Upper lobe of left lung (tissue), 6 donors: ENCODE results near the gene RPS6KA2. TPM values are rescaled to one million over a fixed set of nuclear protein-coding genes. Genes with fewer than 3 reads are reported as not detected.

ENCODE experiments used
- ATAC-seq, 2 donors: fragments of 200-7000 bp; cut with Tn5 transposase; one replicate each; pipeline ENCODE4 v1.9.1; 2022; ENCODE audit warnings: mild to moderate bottlenecking in 2 of 2, moderate library complexity in 2 of 2; ENCODE audit not compliant: low FRiP score in 2 of 2
- DNase-seq, 2 donors: peaks; one replicate each; pipeline ENCODE4 v3.0.0-alpha.2; 2019 to 2020
- H3K27ac ChIP-seq, 4 donors: fragments of 200-600 bp; sonication (generic); one replicate each; pipeline ENCODE4 v1.5.1; 2016 to 2019
- H3K27me3 ChIP-seq, 4 donors: fragments of 200-600 bp; sonication (generic); one replicate each; pipeline ENCODE4 v1.5.1; 2017 to 2019
- H3K36me3 ChIP-seq, 4 donors: fragments of 200-600 bp; sonication (generic); one replicate each; pipeline ENCODE4 v1.5.1; 2016 to 2019
- H3K4me1 ChIP-seq, 4 donors: fragments of 200-600 bp; sonication (generic); one replicate each; pipeline ENCODE4 v1.5.1; 2018 to 2019
- H3K4me3 ChIP-seq, 4 donors: fragments of 200-600 bp; sonication (generic); one replicate each; pipeline ENCODE4 v1.5.1; 2017 to 2019; ENCODE audit warnings: mild to moderate bottlenecking in 2 of 4, moderate library complexity in 1 of 4
- H3K9me3 ChIP-seq, 4 donors: fragments of 200-600 bp; sonication (generic); one replicate each; pipeline ENCODE4 v1.5.1; 2018 to 2019
- EP300 ChIP-seq, 4 donors: sonication (generic); formaldehyde crosslinking; IDR thresholded peaks; one replicate each; pipeline ENCODE4 v1.5.1; 2017; ENCODE audit warnings: antibody characterized with exemption in 4 of 4, control low read depth in 2 of 4
- POLR2A ChIP-seq, 4 donors: fragments of 450-650 bp; IDR thresholded peaks; one replicate each; pipeline ENCODE4 v1.5.1; 2016 to 2017; ENCODE audit warnings: antibody characterized with exemption in 4 of 4, mild to moderate bottlenecking in 2 of 4
- POLR2AphosphoS5 ChIP-seq, 2 donors: sonication (generic); formaldehyde crosslinking; IDR thresholded peaks; one replicate each; pipeline ENCODE4 v1.5.1; 2017; ENCODE audit warnings: antibody characterized with exemption in 2 of 2
- WGBS, 2 donors: methylation state at CpG; one replicate each; pipeline ENCODE4 v1.1.5; 2017 to 2018; 5-methylcytosine and 5-hydroxymethylcytosine counted together
- total RNA-seq, 6 donors: library from RNA; depleted of rRNA in 4 of 6; stranded (reverse); fragments of >200 nt in 4 of 6; gene quantifications; one replicate each; pipeline versions ENCODE4 v1.1.0 to v1.2.1, GENCODE V29; 2016 to 2021
- TF ChIP-seq, protein P1 (sequence below), 6 experiments: fragments of 450-650 bp in 4 of 6; fragments of 200-600 bp in 2 of 6; sonication (generic) in 2 of 6; IDR thresholded peaks; one replicate each; pipeline ENCODE4 v1.5.1; 2016 to 2019; ENCODE audit warnings: antibody characterized with exemption in 6 of 6
- donor health status: DM: no; HTN: no; CAD: no; lungs with moderate emphysema.
- donor health status: DM: no; HTN: yes; CAD: no; lungs with severe emphysema.

Gene RPS6KA2
- total RNA-seq, 6 donors from 2014 or later: 101 to 233 (median 168) TPM

GRCh38 chr6:166599205-166599604 is 27.8 kb downstream of the RPS6KA2 start:
- H3K4me1 ChIP-seq: peaks cover 37 to 42% (median 40%) of the 10 kb centered on the region in 4 donors
- peak overlapping the region; percentile 69 to 87 (median 82) for H3K27ac ChIP-seq
- no peak for TF ChIP-seq POLR2A (IDR thresholded peaks at IDR 0.05)
- TF ChIP-seq, protein P1, sequence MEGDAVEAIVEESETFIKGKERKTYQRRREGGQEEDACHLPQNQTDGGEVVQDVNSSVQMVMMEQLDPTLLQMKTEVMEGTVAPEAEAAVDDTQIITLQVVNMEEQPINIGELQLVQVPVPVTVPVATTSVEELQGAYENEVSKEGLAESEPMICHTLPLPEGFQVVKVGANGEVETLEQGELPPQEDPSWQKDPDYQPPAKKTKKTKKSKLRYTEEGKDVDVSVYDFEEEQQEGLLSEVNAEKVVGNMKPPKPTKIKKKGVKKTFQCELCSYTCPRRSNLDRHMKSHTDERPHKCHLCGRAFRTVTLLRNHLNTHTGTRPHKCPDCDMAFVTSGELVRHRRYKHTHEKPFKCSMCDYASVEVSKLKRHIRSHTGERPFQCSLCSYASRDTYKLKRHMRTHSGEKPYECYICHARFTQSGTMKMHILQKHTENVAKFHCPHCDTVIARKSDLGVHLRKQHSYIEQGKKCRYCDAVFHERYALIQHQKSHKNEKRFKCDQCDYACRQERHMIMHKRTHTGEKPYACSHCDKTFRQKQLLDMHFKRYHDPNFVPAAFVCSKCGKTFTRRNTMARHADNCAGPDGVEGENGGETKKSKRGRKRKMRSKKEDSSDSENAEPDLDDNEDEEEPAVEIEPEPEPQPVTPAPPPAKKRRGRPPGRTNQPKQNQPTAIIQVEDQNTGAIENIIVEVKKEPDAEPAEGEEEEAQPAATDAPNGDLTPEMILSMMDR (IDR thresholded peaks at IDR 0.05): no peak
- no peak for TF ChIP-seq EP300 (IDR thresholded peaks at IDR 0.05)
- TF ChIP-seq POLR2AphosphoS5 (IDR thresholded peaks at IDR 0.05): no peak
- ATAC-seq: peak in 1 of 2 donors; percentile 22
- no peaks in the 10 kb centered on the region for H3K27me3 ChIP-seq
- 47 to 50% methylated on average over 5 of the region's 5 CpGs for WGBS, 2 donors
- H3K36me3 ChIP-seq: peaks cover 0 to 8% (median 0%) of the 10 kb centered on the region in 4 donors
- H3K9me3 ChIP-seq: no peaks in the 10 kb centered on the region
- H3K4me3 ChIP-seq: no peak overlapping the region
- no peak for DNase-seq

DNA sequence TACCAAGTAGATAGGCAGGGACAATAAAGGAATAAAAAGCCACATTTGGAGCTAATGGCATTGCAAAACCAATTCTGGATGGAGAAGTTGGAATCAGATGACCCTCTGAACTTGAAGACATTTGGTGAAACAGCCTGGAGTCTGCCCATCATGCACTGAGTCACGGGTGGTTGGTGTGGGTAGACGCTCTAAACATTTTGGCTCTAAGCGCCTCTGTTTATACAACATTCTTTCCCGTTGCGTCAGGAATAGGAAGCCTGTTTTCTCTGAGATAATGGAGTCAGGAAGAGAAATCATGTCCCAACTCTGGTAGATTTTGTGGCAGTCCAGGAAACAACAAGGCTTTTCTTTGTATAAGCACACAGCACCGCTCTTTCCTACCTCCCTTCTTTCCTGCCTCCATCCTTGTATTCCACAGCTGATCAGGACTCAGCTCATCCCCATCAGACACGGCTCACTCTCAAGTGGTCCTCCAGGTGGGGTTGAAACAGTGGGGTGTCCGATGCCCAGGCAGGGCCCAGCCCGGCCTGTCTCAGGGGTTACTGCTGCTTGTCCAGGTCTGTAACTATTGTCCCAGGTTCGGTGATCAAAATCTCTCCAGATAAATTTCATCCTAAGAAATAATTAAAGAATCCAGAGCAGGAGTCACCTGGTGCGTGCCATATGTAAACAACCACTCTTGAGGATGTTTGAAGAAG is 28.5 kb downstream of the RPS6KA2 start:
- TF ChIP-seq EP300 (IDR thresholded peaks at IDR 0.05) (peak; percentile 29 to 97 (median 78)), POLR2AphosphoS5 (IDR thresholded peaks at IDR 0.05) (peak; percentile 86 to 91), POLR2A (IDR thresholded peaks at IDR 0.05) (no peak)
- TF ChIP-seq, protein P1 (IDR thresholded peaks at IDR 0.05): no peak
- ATAC-seq: peak; percentile 79 to 85
- no peak overlapping the region for H3K4me3 ChIP-seq
- peaks cover 37 to 42% (median 40%) of the 10 kb centered on the region in 4 donors for H3K4me1 ChIP-seq
- H3K27ac ChIP-seq: peak overlapping the region; percentile 69 to 87 (median 82)
- no peaks in the 10 kb centered on the region for H3K9me3 ChIP-seq
- peak; percentile 52 to 59 for DNase-seq
- WGBS, 2 donors: 44 to 54% methylated on average over 11 of the region's 11 CpGs
- peaks cover 0 to 7% (median 0%) of the 10 kb centered on the region in 4 donors for H3K36me3 ChIP-seq
- H3K27me3 ChIP-seq: no peaks in the 10 kb centered on the region

DNA sequence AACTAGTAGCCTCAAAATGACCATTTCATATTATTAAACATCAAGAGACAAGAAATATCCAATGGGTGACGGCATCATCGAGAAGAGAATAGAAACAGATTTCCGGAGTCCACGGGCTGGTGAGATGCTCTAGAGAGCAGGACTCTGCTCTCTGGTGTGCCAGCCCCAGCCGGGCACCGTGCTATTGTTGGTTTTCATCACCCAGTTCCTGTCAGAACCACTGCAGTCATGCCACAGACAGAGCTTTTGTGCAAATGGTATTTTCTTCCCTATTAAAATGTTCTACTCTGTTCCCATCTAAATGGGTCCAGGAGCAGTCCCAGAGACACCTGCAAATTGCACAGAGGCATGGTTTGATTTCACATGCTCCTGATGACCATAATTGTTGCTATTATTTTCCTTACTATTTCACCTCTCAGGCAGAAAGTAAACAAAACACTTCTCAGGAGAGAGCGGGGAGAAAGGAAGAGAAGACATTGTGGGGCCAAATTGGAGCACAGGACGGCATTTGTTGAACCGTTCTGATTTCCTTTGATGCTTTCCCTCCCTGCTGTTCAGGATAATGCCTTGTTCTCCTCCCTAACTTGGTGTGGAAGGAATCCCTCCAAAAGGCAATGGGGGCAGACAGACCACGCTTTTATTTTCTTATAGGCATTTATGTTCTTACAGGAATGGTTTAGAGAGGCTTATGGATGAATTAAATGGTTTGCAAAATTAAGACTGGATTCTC is 29.2 kb downstream of the RPS6KA2 start:
- no peaks in the 10 kb centered on the region for H3K9me3 ChIP-seq
- H3K4me1 ChIP-seq: peaks cover 37 to 42% (median 40%) of the 10 kb centered on the region in 4 donors
- H3K27me3 ChIP-seq: no peaks in the 10 kb centered on the region
- H3K4me3 ChIP-seq: no peak overlapping the region
- TF ChIP-seq, protein P1 (IDR thresholded peaks at IDR 0.05): no peak
- TF ChIP-seq POLR2AphosphoS5 (IDR thresholded peaks at IDR 0.05): no peak
- TF ChIP-seq EP300 (IDR thresholded peaks at IDR 0.05): no peak
- TF ChIP-seq POLR2A (IDR thresholded peaks at IDR 0.05): no peak
- H3K27ac ChIP-seq: peak overlapping the region; percentile 69 to 87 (median 76)
- DNase-seq (no peak), ATAC-seq (no peak)
- 56 to 59% methylated on average over 10 of the region's 10 CpGs for WGBS, 2 donors
- H3K36me3 ChIP-seq: peaks cover 0 to under 1% (median 0%) of the 10 kb centered on the region in 4 donors

- no peak for ATAC-seq
- H3K4me3 ChIP-seq: no peak overlapping the region
- peaks cover 37 to 42% (median 40%) of the 10 kb centered on the region in 4 donors for H3K4me1 ChIP-seq
- H3K36me3 ChIP-seq: no peaks in the 10 kb centered on the region
- peak overlapping the region; percentile 69 to 87 (median 76) for H3K27ac ChIP-seq
- TF ChIP-seq EP300 (IDR thresholded peaks at IDR 0.05): no peak
- TF ChIP-seq POLR2A (IDR thresholded peaks at IDR 0.05): no peak
- TF ChIP-seq, protein P1 (IDR thresholded peaks at IDR 0.05): no peak
- no peak for TF ChIP-seq POLR2AphosphoS5 (IDR thresholded peaks at IDR 0.05)
- 92% methylated on average over 15 of the region's 15 CpGs for WGBS, 2 donors
- no peaks in the 10 kb centered on the region for H3K27me3 ChIP-seq
- H3K9me3 ChIP-seq: no peaks in the 10 kb centered on the region
- DNase-seq: no peak
Measured at GRCh38 chr6:166596776-166597507, 30.1 kb downstream of the RPS6KA2 start.
